Inferior parietal cortex (tissue), 1 donor: ENCODE results near the gene MAP3K3.
"Not testable (repeated sequence)": the region's sequence is repeated elsewhere in the genome, so short reads cannot be mapped to it uniquely, and the experiment has no call there.

Source experiments
- DNase-seq: peaks from one replicate; pipeline ENCODE4 v3.0.0-alpha.2; 2016; ENCODE audit errors: extremely low spot score

MAP3K3 gene

GRCh38 chr17:63705657-63706056, 83.4 kb downstream of the MAP3K3 start:
- no peak for DNase-seq

- DNase-seq = no peak
Measured at GRCh38 chr17:63706336-63707082, 84.3 kb downstream of the MAP3K3 start.

GRCh38 chr17:63707151-63707550, 84.9 kb downstream of the MAP3K3 start:
- DNase-seq = no peak

- no peak for DNase-seq
Measured at GRCh38 chr17:63709110-63709509, 86.9 kb downstream of the MAP3K3 start.

- DNase-seq = no peak
Measured at GRCh38 chr17:63714550-63715277, 92.5 kb downstream of the MAP3K3 start.

- DNase-seq = no peak
Measured at GRCh38 chr17:63716426-63716825, 94.2 kb downstream of the MAP3K3 start.

GRCh38 chr17:63718988-63719387, 96.8 kb downstream of the MAP3K3 start:
- no peak for DNase-seq

- not testable (repeated sequence) for DNase-seq
Measured at GRCh38 chr17:63720194-63720593, 98.0 kb downstream of the MAP3K3 start.

GRCh38 chr17:63722403-63722802, 100.2 kb downstream of the MAP3K3 start:
- DNase-seq = no peak

GRCh38 chr17:63735691-63736090, 113.5 kb downstream of the MAP3K3 start:
- DNase-seq = no peak

- peak; percentile 25 for DNase-seq
Measured at GRCh38 chr17:63740464-63741142, 118.4 kb downstream of the MAP3K3 start.

- no peak for DNase-seq
Measured at GRCh38 chr17:63741143-63741407, 118.9 kb downstream of the MAP3K3 start.

- peak; percentile 97 for DNase-seq
Measured at GRCh38 chr17:63741408-63742173, 119.4 kb downstream of the MAP3K3 start, which contains the start of gene STRADA. TSS of gene STRADA (minus strand) at chr17:63741799. CDS start at chr17:63728369, 13,430 bp downstream.
